PC-9 (cell line): ENCODE results near the gene CSF1.

Source experiments
- EZH2 ChIP-seq: fragments of 200-600 bp; sonication (generic); IDR thresholded peaks from 2 replicates; pipeline ENCODE4 v1.8.0; 2017; ENCODE audit warnings: antibody characterized with exemption, low read depth
- TF ChIP-seq, protein P1 (sequence below): fragments of 200-600 bp; sonication (generic); conservative IDR thresholded peaks from 2 replicates; pipeline ENCODE4 v1.6.1; 2017; ENCODE audit warnings: mixed run types, antibody characterized with exemption, mild to moderate bottlenecking, moderate library complexity

GRCh38 chr1:109890115-109890953 is 20.3 kb upstream of the CSF1 start:
- TF ChIP-seq, protein P1, sequence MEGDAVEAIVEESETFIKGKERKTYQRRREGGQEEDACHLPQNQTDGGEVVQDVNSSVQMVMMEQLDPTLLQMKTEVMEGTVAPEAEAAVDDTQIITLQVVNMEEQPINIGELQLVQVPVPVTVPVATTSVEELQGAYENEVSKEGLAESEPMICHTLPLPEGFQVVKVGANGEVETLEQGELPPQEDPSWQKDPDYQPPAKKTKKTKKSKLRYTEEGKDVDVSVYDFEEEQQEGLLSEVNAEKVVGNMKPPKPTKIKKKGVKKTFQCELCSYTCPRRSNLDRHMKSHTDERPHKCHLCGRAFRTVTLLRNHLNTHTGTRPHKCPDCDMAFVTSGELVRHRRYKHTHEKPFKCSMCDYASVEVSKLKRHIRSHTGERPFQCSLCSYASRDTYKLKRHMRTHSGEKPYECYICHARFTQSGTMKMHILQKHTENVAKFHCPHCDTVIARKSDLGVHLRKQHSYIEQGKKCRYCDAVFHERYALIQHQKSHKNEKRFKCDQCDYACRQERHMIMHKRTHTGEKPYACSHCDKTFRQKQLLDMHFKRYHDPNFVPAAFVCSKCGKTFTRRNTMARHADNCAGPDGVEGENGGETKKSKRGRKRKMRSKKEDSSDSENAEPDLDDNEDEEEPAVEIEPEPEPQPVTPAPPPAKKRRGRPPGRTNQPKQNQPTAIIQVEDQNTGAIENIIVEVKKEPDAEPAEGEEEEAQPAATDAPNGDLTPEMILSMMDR, result no peak
- no peak for TF ChIP-seq EZH2
